Fibroblast of skin of right quadriceps (primary cell): ENCODE data around the gene CDH6.

ENCODE experiments used
- DNase-seq: peaks from one replicate; pipeline ENCODE4 v3.0.0-alpha.2; 2013

The CDH6 gene

GRCh38 chr5:31334061-31334860 is 140.8 kb downstream of the CDH6 start:
- no peak for DNase-seq

- DNase-seq: no peak
These were observed 142.0 kb downstream of the CDH6 start for GRCh38 chr5:31335456-31335855.

- no peak for DNase-seq
These were observed 150.5 kb downstream of the CDH6 start for GRCh38 chr5:31343946-31344345.

GRCh38 chr5:31346896-31347551 is 153.5 kb downstream of the CDH6 start:
- no peak for DNase-seq

- DNase-seq: no peak
These were observed 154.0 kb downstream of the CDH6 start for GRCh38 chr5:31347552-31347905.

- no peak for DNase-seq
These were observed 156.9 kb downstream of the CDH6 start for GRCh38 chr5:31350395-31350794.

- no peak for DNase-seq
These were observed 161.9 kb downstream of the CDH6 start for GRCh38 chr5:31355337-31355736.

GRCh38 chr5:31357038-31357437 is 163.6 kb downstream of the CDH6 start:
- DNase-seq: no peak

- DNase-seq: no peak
These were observed 166.4 kb downstream of the CDH6 start for GRCh38 chr5:31359839-31360238.

GRCh38 chr5:31361234-31361633 is 167.7 kb downstream of the CDH6 start:
- DNase-seq: peak; percentile 87

GRCh38 chr5:31361704-31362528 is 168.4 kb downstream of the CDH6 start:
- peak; percentile 67 for DNase-seq

- DNase-seq: peak; percentile 80
These were observed 169.0 kb downstream of the CDH6 start for GRCh38 chr5:31362529-31362900.

- peak; percentile 53 for DNase-seq
These were observed 169.6 kb downstream of the CDH6 start for GRCh38 chr5:31362931-31363568.

GRCh38 chr5:31364881-31365636 is 171.6 kb downstream of the CDH6 start:
- peak; percentile 89 for DNase-seq

- DNase-seq: no peak
These were observed 172.3 kb downstream of the CDH6 start for GRCh38 chr5:31365776-31366175.

GRCh38 chr5:31366941-31367340 is 173.5 kb downstream of the CDH6 start:
- DNase-seq: peak; percentile 75

GRCh38 chr5:31372124-31372523 is 178.6 kb downstream of the CDH6 start:
- no peak for DNase-seq

GRCh38 chr5:31375999-31376720 is 182.7 kb downstream of the CDH6 start:
- DNase-seq: no peak

- no peak for DNase-seq
These were observed 183.9 kb downstream of the CDH6 start for GRCh38 chr5:31377274-31377946.

GRCh38 chr5:31378136-31378535 is 184.7 kb downstream of the CDH6 start:
- no peak for DNase-seq
